Thyroid gland (tissue), 4 donors: ENCODE data around the gene BHLHA15.

Experiments
- CTCF ChIP-seq, 6 experiments: fragments of 200-600 bp in 3 of 6; fragments of 450-650 bp in 3 of 6; sonication (generic) in 3 of 6; IDR thresholded peaks; one replicate each; pipeline ENCODE4 v1.5.1; 2016 to 2019; ENCODE audit warnings: antibody characterized with exemption in 6 of 6, mild to moderate bottlenecking in 2 of 6, inconsistent platforms in 1 of 6, moderate library complexity in 1 of 6
- POLR2A ChIP-seq, 2 donors: fragments of 450-650 bp; IDR thresholded peaks; one replicate each; pipeline ENCODE4 v1.6.1; 2017; ENCODE audit warnings: antibody characterized with exemption in 2 of 2, mild to moderate bottlenecking in 2 of 2, moderate library complexity in 1 of 2

- no peak for TF ChIP-seq POLR2A (IDR thresholded peaks at IDR 0.05)
- no peak for TF ChIP-seq CTCF (IDR thresholded peaks at IDR 0.05)
These were observed 17.6 kb downstream of the BHLHA15 start for GRCh38 chr7:98228801-98229200.
